Tibial nerve (tissue), 4 donors: ENCODE results near the gene CNTNAP5. TPM values are rescaled to one million over a fixed set of nuclear protein-coding genes. Genes with fewer than 3 reads are reported as not detected.
"Not testable (repeated sequence)": the region's sequence is repeated elsewhere in the genome, so short reads cannot be mapped to it uniquely, and the experiment has no call there.

Experiments
- DNase-seq, 2 donors: peaks; one replicate each; pipeline ENCODE4 v3.0.0-alpha.2; 2019; ENCODE audit warnings: low spot score in 2 of 2
- H3K27ac ChIP-seq, 4 donors: fragments of 200-600 bp; sonication (generic) in 3 of 4; one replicate each; pipeline ENCODE4 v1.5.1; 2017 to 2019; ENCODE audit warnings: mild to moderate bottlenecking in 1 of 4
- H3K27me3 ChIP-seq, 2 donors: fragments of 200-600 bp; sonication (generic) in 1 of 2; one replicate each; pipeline versions ENCODE4 v1.5.1 to v1.6.0; 2017 to 2019
- H3K36me3 ChIP-seq, 3 donors: fragments of 200-600 bp; sonication (generic); one replicate each; pipeline ENCODE4 v1.5.1; 2018 to 2019
- H3K4me1 ChIP-seq, 4 donors: fragments of 200-600 bp; sonication (generic) in 3 of 4; one replicate each; pipeline ENCODE4 v1.5.1; 2017 to 2019
- H3K4me3 ChIP-seq, 4 donors: fragments of 200-600 bp; sonication (generic) in 3 of 4; one replicate each; pipeline ENCODE4 v1.5.1; 2017 to 2019; ENCODE audit warnings: mild to moderate bottlenecking in 1 of 4, moderate library complexity in 1 of 4
- H3K9me3 ChIP-seq, 4 donors: fragments of 200-600 bp; sonication (generic) in 3 of 4; one replicate each; pipeline ENCODE4 v1.5.1; 2017 to 2019
- CTCF ChIP-seq, 5 experiments: fragments of 200-600 bp in 3 of 5; fragments of 450-650 bp in 2 of 5; sonication (generic) in 3 of 5; IDR thresholded peaks; one replicate each; pipeline ENCODE4 v1.5.1; 2016 to 2019; ENCODE audit warnings: antibody characterized with exemption in 5 of 5, mild to moderate bottlenecking in 3 of 5, moderate library complexity in 2 of 5
- EP300 ChIP-seq, 2 donors: sonication (generic); formaldehyde crosslinking; IDR thresholded peaks; one replicate each; pipeline ENCODE4 v1.6.1; 2017; ENCODE audit warnings: antibody characterized with exemption in 2 of 2, mild to moderate bottlenecking in 1 of 2
- POLR2A ChIP-seq, 2 donors: fragments of 450-650 bp; IDR thresholded peaks; one replicate each; pipeline ENCODE4 v1.6.1; 2017; ENCODE audit warnings: antibody characterized with exemption in 2 of 2, mild to moderate bottlenecking in 2 of 2, moderate library complexity in 2 of 2
- WGBS, 2 donors: methylation state at CpG; one replicate each; pipeline ENCODE4 v1.1.5; 2018; 5-methylcytosine and 5-hydroxymethylcytosine counted together
- total RNA-seq, 4 donors: library from RNA; depleted of rRNA; stranded (reverse); fragments of >200 nt; gene quantifications; one replicate each; pipeline ENCODE4 v1.1.0, GENCODE V29; 2016

The CNTNAP5 gene
- total RNA-seq, 4 donors from 2014 or later, result under 0.01 to 0.22 TPM; not detected in 2

GRCh38 chr2:124343827-124344498, 318.9 kb downstream of the CNTNAP5 start:
- DNase-seq, result no peak
- no peaks in the 10 kb centered on the region for H3K27me3 ChIP-seq
- H3K4me1 ChIP-seq, result no peaks in the 10 kb centered on the region
- no peaks in the 10 kb centered on the region for H3K36me3 ChIP-seq
- no peak overlapping the region for H3K27ac ChIP-seq
- H3K9me3 ChIP-seq, result no peaks in the 10 kb centered on the region
- TF ChIP-seq POLR2A (IDR thresholded peaks at IDR 0.05) (no peak), CTCF (IDR thresholded peaks at IDR 0.05) (no peak), EP300 (IDR thresholded peaks at IDR 0.05) (no peak)
- 83 to 86% methylated on average over 4 of the region's 4 CpGs for WGBS, 2 donors
- H3K4me3 ChIP-seq, result no peak overlapping the region

- Histone ChIP-seq H3K4me1 (no peaks in the 10 kb centered on the region), H3K36me3 (no peaks in the 10 kb centered on the region), H3K9me3 (no peaks in the 10 kb centered on the region), H3K27me3 (no peaks in the 10 kb centered on the region), H3K4me3 (no peak overlapping the region), H3K27ac (no peak overlapping the region)
- DNase-seq, result no peak
- WGBS, 2 donors, result 55 to 56% methylated on average over 7 of the region's 7 CpGs
- TF ChIP-seq EP300 (IDR thresholded peaks at IDR 0.05), result no peak
- no peak for TF ChIP-seq CTCF (IDR thresholded peaks at IDR 0.05)
- no peak for TF ChIP-seq POLR2A (IDR thresholded peaks at IDR 0.05)
These were observed 322.1 kb downstream of the CNTNAP5 start for GRCh38 chr2:124347209-124347608.

DNA sequence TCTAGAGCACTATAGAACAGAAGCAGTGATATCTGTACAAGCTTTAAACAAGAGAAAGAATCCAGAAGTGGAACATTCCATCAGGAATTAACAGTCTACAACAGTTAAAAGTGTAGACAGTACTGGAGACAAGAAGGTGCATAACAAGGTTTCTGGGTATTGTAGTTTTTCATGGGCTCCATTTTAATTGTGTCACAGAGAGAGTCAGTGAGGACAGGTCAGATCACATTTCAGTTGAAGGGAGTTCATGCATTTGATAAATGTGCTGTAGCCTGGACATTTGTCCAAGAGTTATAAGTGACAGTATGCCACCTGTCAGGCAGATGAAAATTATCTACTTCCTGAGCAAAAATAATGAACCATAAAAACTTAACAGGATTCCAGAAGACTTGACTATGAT, 328.6 kb downstream of the CNTNAP5 start:
- no peaks in the 10 kb centered on the region for H3K36me3 ChIP-seq

DNA sequence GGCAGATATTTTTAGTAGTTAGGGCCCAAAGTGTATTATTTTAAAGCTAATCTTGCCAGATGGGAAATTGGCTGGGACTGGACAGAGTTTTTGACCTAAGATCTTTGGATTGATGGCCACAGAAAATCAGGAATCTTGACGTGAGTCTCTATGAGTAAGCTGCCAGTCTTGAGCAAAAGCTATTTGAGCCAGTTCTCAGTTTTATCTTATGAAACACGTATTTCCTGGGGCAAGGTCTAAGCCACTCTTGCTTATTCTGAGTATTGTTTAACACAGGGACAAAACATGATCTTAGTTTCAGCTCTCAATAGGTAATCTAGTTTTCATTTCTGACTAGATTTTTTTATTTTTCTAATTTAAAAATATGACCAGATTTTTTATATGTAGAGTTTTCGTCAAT, 329.4 kb downstream of the CNTNAP5 start:
- no peak for TF ChIP-seq POLR2A (IDR thresholded peaks at IDR 0.05)
- no peak for TF ChIP-seq EP300 (IDR thresholded peaks at IDR 0.05)
- no peak for TF ChIP-seq CTCF (IDR thresholded peaks at IDR 0.05)
- H3K9me3 ChIP-seq, result no peaks in the 10 kb centered on the region
- no peaks in the 10 kb centered on the region for H3K4me1 ChIP-seq
- no peaks in the 10 kb centered on the region for H3K27me3 ChIP-seq
- H3K27ac ChIP-seq, result no peak overlapping the region
- no peaks in the 10 kb centered on the region for H3K36me3 ChIP-seq
- no peak for DNase-seq
- H3K4me3 ChIP-seq, result no peak overlapping the region
- WGBS, 2 donors, result 71 to 74% methylated on average over 3 of the region's 3 CpGs

More for the DNA sequence above, 328.6 kb downstream of the CNTNAP5 start:
- no peak for DNase-seq
- H3K27me3 ChIP-seq, result no peaks in the 10 kb centered on the region
- H3K4me3 ChIP-seq, result no peak overlapping the region
- H3K4me1 ChIP-seq, result no peaks in the 10 kb centered on the region
- H3K27ac ChIP-seq, result no peak overlapping the region
- TF ChIP-seq CTCF (IDR thresholded peaks at IDR 0.05), result no peak
- no peak for TF ChIP-seq EP300 (IDR thresholded peaks at IDR 0.05)
- no peak for TF ChIP-seq POLR2A (IDR thresholded peaks at IDR 0.05)
- H3K9me3 ChIP-seq, result no peaks in the 10 kb centered on the region

DNA sequence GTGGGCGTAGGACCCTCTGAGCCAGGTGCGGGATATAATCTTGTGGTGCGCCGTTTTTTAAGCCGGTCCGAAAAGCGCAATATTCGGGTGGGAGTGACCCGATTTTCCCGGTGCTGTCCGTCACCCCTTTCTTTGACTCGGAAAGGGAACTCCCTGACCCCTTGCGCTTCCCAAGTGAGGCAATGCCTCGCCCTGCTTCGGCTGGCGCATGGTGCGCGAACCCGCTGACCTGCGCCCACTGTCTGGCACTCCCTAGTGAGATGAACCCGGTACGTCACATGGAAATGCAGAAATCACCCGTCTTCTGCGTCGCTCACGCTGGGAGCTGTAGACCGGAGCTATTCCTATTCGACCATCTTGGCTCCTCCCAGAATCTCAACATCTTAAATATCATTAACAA, 336.9 kb downstream of the CNTNAP5 start:
- H3K27ac ChIP-seq, H3K27me3 ChIP-seq, H3K9me3 ChIP-seq, H3K4me1 ChIP-seq, H3K4me3 ChIP-seq, DNase-seq, H3K36me3 ChIP-seq: not testable (repeated sequence)
- 94 to 97% methylated on average over 28 of the region's 28 CpGs for WGBS, 2 donors

DNA sequence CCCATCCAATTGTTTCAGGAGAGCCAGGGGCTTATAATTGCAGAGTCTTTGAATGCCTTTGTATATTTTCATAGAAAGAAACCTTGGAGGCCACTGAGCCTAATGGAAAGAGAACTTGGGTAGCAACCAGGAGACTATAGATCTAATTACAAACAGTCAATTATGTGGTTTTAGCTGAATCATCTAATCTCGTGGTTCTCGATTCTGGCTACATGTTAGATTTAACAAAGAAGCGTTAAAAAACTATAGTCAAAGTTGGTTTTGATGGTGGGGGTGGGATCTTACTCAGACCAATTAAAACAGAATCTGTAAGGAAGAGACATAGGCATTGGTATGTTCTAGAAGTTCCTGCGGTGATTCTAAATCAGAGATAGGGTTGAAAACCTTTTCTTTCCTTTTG, 344.1 kb downstream of the CNTNAP5 start:
- Histone ChIP-seq H3K36me3 (no peaks in the 10 kb centered on the region), H3K27me3 (no peaks in the 10 kb centered on the region), H3K4me3 (no peak overlapping the region), H3K9me3 (no peaks in the 10 kb centered on the region), H3K27ac (no peak overlapping the region), H3K4me1 (no peaks in the 10 kb centered on the region)
- TF ChIP-seq POLR2A (IDR thresholded peaks at IDR 0.05), result no peak
- no peak for TF ChIP-seq EP300 (IDR thresholded peaks at IDR 0.05)
- TF ChIP-seq CTCF (IDR thresholded peaks at IDR 0.05), result no peak
- WGBS, 2 donors, result 86 to 91% methylated on average over 4 of the region's 4 CpGs
- DNase-seq, result no peak
